Stimulated activated CD8-positive, alpha-beta memory T cell treated with anti-CD3 and anti-CD28 coated beads, Interleukin-15, amount 100 ng/mL, for 1 hour (primary cell): ENCODE results near the gene RCN1.

Experiments
- DNase-seq: peaks from one replicate; pipeline ENCODE4 v3.0.0-alpha.2; 2020; ENCODE audit warnings: low read depth

RCN1 gene

DNA sequence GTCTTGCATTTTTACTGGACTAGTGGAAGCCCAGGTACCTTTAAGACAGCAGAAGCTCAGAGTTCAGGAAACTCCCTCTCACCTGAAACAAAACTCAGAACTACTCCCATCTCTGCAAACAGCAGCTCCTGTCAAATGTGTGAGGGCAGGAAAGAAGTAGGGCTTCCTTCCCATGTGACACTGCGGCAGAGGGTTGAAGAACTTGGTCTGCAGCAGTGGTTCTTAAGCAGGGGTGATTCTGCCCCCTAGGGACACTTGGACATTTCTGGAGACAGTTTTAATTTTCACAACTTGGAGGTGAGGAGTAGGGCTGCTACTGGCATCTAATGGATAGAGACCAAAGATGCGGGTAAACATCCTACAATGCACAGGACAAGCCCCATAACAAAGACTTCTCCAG, 63.4 kb downstream of the RCN1 start:
- DNase-seq, result no peak
